Sigmoid colon (tissue), 3 donors: ENCODE data around the gene ANKS6.

Experiments used
- POLR2A ChIP-seq, 2 donors: fragments of 450-650 bp; IDR thresholded peaks; one replicate each; pipeline ENCODE4 v1.6.1; 2016; ENCODE audit warnings: antibody characterized with exemption in 2 of 2, mild to moderate bottlenecking in 2 of 2, moderate library complexity in 2 of 2
- TF ChIP-seq, protein P1 (sequence below), 4 experiments: fragments of 450-650 bp in 3 of 4; fragments of 200-600 bp in 1 of 4; IDR thresholded peaks; one replicate each; pipeline ENCODE4 v1.5.1; 2016 to 2019; ENCODE audit warnings: antibody characterized with exemption in 4 of 4, mild to moderate bottlenecking in 3 of 4, moderate library complexity in 2 of 4

DNA sequence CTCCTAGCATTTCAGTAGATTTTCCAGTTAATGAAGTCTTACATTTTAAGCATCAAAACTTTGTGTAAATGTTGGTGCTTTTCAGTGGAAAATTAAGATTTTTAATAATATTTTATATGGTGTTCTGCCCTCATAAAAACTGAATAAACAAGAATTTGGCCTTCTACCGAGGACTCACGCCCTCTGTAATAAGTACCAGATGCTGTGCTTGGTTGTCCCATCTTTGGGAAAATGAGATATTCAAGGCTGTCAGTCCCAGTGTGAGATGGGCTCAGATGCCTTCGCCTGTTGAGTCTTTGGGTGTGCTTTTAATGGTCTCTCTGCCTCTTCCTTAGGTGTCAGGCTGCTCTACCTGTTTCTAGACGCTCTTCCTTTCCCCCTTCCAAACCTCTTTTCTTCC, 39.9 kb upstream of the ANKS6 start:
- no peak for TF ChIP-seq POLR2A (IDR thresholded peaks at IDR 0.05)
- TF ChIP-seq, protein P1, sequence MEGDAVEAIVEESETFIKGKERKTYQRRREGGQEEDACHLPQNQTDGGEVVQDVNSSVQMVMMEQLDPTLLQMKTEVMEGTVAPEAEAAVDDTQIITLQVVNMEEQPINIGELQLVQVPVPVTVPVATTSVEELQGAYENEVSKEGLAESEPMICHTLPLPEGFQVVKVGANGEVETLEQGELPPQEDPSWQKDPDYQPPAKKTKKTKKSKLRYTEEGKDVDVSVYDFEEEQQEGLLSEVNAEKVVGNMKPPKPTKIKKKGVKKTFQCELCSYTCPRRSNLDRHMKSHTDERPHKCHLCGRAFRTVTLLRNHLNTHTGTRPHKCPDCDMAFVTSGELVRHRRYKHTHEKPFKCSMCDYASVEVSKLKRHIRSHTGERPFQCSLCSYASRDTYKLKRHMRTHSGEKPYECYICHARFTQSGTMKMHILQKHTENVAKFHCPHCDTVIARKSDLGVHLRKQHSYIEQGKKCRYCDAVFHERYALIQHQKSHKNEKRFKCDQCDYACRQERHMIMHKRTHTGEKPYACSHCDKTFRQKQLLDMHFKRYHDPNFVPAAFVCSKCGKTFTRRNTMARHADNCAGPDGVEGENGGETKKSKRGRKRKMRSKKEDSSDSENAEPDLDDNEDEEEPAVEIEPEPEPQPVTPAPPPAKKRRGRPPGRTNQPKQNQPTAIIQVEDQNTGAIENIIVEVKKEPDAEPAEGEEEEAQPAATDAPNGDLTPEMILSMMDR (IDR thresholded peaks at IDR 0.05): no peak
